MV-4-11 (cell line): ENCODE data around the gene REXO4.
"Not testable (repeated sequence)": the region's sequence is repeated elsewhere in the genome, so short reads cannot be mapped to it uniquely, and the experiment has no call there.

Experiments used
- DNase-seq: peaks from one replicate; lab custom pipeline; 2025; lab: John Stamatoyannopoulos, UW

The REXO4 gene

DNA sequence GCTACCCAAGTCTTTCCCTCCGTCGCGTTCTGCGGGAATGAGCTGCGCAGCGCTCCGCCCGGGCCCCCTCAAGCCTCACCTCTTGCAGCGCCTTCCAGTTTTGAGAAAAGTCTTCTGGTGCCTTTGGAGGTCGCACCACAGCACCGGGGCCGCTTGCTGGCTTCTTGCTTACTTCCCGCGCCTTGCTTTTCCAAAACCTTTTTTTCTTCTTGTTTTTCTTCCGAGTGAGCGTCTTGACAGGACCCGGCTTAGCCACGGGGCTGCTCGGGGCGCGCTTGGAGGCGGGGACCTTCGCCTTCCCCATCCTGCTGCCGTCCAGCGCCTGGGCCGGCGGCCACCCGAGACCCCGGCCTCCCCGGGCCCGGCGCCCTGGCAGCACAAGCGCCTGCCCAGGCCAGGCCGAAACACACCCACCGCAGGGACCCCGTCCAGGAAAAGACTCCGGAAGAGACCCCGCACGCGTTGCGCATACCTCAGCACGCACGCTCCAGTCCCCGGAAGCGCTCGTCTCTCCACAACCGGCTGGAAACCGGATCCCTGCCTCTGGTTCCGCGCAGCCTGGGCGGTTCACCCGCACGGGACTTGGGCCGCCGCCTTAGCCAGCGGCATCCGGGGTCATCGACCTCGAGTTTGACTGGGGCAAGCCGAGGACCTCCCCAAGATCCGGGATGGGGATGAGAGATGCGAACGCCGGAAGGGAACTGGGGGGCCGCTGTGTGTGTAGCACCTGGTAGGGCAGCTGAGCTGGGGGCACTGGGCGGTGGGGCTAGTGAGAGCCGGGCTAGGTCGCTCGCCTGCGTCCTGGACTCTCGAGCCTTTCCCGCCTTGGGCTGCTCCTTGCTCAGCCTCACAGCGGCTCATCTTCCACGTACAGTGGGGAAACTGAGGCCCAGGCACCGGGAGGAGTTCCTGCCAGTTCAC is at the start of gene REXO4:
Gene REXO4 (minus strand): TSS at position 470 of the 921 bp plus-strand sequence. CDS start 166 bp downstream, at position 304.
- DNase-seq = peak; percentile 88

- DNase-seq = no peak
Observed at GRCh38 chr9:133467101-133467500, 49.3 kb upstream of the REXO4 start.

GRCh38 chr9:133465984-133466383 is 48.2 kb upstream of the REXO4 start:
- no peak for DNase-seq

DNA sequence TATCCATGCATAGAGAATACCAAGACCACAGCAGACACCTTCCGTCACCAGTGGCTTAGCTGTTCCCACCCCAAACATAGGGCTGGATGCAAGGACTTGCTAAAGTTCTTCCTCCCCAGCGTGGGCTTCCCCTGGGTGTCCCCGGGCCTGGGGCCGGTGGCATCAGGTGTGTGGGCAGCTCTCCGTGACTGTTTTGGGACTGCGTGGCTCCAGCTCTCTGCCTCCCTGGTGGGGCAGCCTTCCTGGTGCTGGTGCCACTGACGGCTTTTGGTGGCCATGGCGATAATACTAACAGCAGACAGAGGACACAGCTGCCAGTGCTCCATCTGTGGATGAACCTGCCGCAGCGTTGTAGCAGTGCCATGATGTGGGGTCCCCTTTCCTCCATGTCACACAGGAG is 46.8 kb upstream of the REXO4 start:
- DNase-seq = no peak

DNA sequence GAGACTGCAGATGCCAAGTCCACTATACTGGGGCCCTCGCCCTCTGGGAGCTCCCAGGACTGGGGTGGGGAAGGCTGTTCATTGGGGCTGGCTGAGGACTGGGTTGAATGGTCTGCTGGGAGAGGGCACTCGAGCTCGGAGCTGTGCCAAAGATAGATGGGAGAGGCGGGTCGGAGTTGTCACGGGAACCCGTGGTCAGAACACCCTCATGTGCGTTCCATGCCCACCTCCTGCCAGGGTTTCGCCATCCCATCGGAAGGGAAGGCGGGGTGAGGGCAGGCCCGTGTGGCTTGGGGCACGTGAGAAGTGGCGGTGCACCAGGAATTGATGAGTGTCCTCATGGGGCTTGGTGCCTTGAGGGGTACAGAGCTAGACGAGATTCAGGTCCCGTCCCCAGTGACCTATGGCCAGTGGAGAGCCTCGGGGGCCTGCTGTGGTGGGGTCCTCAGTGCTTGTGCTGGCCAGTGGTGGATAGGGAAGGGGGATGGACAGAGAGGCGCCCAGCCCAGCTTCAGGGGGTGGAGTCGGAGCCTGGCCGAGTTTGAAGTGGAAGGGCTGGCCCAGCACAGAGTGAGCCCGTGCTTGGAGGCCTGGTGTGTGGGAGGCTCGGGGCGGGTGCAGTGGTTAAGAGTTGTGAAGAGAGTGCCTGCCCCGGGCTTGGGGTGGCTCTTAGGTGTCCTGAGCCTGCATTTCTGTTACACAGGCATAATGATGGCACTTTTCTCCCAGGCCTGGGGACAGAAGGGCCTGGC is 46.2 kb upstream of the REXO4 start:
- no peak for DNase-seq

DNA sequence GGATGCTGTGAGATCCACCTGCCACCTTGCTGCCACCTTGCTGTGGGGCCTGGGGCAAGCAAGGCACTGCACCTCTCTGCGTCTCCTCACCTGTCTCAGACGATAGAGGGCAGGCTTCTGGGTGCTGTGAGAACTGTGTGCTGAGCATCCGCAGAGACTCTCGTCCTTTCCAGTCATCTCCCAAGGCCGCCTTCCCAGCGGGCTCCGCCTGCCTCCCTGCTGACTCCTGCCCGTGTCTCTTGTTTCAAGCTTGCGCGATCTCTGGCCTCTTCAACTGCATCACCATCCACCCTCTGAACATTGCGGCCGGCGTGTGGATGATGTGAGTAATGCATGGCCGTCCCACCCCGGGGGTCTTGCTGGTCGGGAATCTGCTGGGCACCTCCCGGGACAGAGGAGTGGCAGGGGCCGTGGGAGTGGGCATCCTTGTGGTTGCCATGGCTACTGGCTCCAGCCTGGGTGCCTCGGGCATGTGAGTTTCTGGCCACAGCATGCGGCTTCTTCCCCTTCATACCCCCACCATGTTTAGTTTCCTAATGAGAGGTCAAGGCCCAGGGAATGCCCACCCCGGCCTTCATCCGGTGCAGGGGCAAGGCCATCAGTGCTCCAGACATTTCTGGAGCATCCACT is 45.5 kb upstream of the REXO4 start:
- no peak for DNase-seq

DNA sequence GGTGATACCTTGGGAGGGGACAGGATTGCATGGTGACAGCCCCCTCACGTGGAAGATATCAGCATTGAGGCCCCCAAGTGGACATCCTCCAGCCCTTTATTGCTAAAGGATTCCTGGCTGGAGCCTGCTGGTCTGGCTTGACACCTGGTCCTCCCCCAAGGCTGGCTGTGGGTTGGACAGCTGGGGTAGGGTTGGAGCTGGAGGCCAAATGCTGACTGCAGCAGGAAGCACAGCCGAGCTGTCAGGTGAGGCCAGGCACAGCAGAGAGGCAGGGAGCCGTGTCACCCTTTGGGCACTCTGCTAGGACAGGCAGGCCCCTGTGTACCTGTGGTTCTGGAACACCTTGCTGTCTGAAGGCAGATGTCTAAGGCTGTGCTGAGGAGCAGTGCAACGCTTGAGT is 44.2 kb upstream of the REXO4 start:
- no peak for DNase-seq

- DNase-seq = no peak
Observed at GRCh38 chr9:133460405-133461175, 42.8 kb upstream of the REXO4 start.

DNA sequence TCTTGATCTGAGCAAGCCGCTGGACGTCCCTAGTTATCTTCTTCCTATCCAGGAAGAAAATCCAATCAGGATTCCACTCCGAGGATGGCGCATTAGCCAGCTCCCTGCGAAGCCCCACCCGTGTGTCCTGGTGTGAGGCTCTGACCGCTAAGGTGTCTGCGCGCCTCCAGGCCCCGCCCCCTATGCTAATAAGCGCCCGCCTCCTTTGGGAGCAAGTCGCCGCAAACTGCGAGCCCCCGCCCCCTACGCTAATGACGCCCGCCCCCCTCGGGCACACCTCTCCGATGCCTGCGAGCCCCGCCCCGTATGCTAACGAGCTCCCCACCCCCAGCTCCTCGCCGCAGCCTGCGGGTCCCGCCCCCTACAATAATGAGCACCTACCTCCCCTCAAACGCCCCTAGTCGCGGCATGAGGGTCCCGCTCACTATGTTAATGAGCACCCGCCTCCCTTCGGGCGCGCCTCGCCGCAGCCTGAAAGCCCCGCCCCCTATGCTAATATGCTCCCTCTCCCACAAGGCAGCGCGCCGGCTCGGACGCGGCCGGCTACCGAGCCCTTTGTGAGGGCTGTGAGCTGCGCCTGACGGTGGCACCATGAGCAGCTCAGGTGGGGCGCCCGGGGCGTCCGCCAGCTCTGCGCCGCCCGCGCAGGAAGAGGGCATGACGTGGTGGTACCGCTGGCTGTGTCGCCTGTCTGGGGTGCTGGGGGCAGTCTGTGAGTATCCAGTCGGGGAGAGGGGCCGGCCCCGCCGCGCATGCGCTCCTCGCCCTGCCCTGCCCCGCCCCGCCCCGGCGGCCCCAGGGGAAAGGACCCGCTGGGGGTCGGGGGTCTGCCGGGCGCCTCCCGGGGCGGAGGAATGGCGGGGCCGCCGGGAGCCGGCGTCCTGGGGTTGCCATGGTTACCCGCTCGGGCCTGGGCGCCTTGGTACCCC is 41.9 kb upstream of the REXO4 start, which contains the start of gene CACFD1:
Gene CACFD1 (plus strand): TSS at position 503 of the 929 bp plus-strand sequence. CDS start 89 bp downstream, at position 592.
- peak; percentile 85 for DNase-seq

- DNase-seq = peak; percentile 63
Observed at GRCh38 chr9:133458643-133459312, 41.0 kb upstream of the REXO4 start.

DNA sequence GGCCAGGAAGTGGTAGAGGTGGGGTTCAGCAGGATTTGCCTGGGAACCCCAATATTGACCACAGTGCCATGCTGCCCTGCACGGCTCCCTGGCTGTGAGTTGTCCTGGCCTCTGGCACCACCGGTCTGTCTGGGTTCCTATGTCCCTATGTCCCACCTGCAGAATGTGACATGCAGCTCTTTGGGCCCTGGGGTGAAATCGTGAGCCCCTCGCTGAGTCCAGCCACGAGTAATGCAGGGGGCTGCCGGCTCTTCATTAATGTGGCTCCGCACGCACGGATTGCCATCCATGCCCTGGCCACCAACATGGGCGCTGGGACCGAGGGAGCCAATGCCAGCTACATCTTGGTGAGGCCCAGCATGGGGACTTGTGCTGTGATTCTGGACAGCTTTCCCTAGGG is 39.9 kb upstream of the REXO4 start:
- no peak for DNase-seq

DNA sequence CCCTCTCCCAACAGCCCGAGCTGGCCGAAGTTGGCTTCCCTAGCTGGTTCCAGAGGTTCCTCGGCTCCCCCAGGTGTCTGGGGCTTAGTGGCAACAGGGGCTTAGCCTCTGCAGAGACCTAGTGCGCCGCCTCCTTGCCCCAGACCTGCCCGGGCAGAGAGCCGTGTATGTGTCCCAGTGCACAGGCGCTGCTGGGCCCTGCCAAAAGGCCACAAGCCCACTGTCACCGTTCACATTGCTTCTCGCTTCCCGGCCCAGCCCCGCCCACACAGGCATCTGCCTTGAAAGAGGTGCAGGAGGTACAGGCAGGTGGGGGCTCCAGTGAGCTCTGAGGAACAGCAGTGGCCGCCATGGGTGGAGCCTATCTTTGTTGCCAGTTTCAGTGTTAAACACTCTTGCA is 39.4 kb upstream of the REXO4 start:
- DNase-seq = no peak

DNA sequence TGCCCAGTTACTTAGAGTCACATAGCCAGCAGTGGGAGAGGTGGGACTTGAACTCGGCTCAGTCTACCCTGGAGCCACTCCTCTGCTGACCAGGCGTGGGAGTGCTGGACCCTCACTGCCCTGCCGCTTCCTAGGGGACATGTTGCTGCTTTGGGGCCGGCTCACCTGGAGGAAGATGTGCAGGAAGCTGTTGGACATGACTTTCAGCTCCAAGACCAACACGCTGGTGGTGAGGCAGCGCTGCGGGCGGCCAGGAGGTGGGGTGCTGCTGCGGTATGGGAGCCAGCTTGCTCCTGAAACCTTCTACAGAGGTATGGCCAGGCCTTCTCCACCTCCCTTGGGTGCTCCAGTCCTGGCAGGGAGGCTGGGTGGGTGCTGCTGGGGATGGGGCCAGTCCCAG is 38.6 kb upstream of the REXO4 start:
- DNase-seq = no peak

GRCh38 chr9:133455936-133456335 is 38.1 kb upstream of the REXO4 start:
- no peak for DNase-seq

DNA sequence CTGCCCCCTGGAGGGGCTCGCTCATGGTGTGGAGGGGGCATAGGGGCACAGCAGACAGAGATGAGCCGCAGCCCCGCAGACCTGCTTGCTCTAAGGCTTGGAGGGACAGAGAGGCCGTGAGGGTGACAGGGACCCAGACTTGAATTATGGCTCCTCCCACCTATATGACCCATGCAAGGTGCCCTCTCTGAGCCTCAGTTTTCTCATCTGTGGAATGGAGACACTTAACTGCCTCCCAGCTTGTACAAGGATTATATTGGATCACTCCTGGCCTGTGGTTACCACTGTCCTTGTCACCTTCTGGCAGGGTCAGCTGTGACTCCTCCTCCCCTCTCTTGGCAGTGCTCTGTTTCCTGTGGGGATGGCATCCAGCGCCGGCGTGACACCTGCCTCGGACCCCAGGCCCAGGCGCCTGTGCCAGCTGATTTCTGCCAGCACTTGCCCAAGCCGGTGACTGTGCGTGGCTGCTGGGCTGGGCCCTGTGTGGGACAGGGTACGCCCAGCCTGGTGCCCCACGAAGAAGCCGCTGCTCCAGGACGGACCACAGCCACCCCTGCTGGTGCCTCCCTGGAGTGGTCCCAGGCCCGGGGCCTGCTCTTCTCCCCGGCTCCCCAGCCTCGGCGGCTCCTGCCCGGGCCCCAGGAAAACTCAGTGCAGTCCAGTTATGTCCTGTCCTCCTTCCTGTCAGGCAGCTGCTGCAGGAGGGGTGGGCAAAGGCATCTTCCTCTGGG is 37.3 kb upstream of the REXO4 start:
- DNase-seq = no peak

DNA sequence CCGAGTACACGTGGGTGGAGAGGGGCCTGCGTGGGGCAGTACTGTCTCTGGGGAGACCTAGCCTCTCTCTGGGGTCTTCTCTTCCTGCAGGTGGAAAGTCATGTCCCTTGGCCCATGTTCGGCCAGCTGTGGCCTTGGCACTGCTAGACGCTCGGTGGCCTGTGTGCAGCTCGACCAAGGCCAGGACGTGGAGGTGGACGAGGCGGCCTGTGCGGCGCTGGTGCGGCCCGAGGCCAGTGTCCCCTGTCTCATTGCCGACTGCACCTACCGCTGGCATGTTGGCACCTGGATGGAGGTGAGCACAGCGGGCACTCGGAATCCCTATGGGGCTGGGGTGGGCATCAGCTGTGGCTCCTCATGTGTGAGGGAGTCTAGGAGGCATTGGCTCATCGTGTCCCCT is 36.5 kb upstream of the REXO4 start:
- DNase-seq = no peak

DNA sequence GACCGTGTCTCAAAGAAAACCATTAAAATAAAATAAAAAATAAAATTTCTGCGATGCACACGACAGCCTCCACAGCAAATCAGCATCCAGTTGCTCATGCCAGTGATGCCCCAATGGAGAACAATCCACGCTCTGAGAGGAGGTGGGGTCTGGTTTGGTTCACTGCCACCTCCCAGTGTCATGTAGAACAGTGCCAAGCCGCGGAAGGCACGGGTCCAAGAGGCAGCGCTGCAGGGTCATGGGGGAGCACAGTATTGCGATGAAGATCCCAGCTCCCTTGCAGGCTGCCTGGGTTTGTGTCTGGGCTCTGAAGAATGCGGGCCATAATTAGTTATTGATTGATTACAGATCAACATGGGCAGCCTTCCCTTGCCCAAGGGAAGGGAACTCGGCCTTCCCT is 35.8 kb upstream of the REXO4 start:
- DNase-seq = no peak

- no peak for DNase-seq
Observed at GRCh38 chr9:133452562-133452961, 34.8 kb upstream of the REXO4 start.

DNA sequence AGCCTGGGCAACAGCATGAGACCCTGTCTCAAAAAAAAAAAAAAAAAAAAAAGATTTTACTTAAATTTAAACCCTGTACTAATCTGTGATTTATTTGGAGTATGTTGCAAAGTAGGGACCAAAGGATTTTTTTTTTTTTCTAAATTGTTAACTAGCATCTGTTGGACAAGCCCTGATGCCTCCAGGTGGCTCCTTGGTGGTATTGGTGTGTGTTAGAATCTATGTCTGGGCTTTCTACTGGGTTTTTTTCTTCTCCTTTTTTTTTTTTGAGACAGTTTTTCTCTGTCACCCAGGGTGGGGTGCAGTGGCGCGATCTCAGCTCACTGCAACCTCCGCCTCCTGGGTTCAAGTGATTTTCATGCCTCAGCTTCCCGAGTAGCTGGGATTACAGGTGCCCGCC is 34.1 kb upstream of the REXO4 start:
- not testable (repeated sequence) for DNase-seq
